A673 (cell line): Measurements from ENCODE around the gene HRH3. TPM values are rescaled to one million over a fixed set of nuclear protein-coding genes. Genes with fewer than 3 reads are reported as not detected.

Experiments used
- BruUV-seq: library from RNA; stranded (reverse); fragments of 400-500 nt; replicated peaks from 2 replicates; lab custom pipeline; 2021; lab: Mats Ljungman, UMichigan
- CTCF ChIA-PET: fragments of 300-600 bp; sonication (Branson Sonifier 250); formaldehyde crosslinking; loops from one replicate; lab custom pipeline; 2022; ENCODE audit warnings: antibody characterized with exemption; lab: Charles Lee
- POLR2A ChIA-PET: fragments of 300-600 bp; sonication (Branson Sonifier 250); formaldehyde crosslinking; loops from one replicate; lab custom pipeline; 2022; ENCODE audit warnings: antibody characterized with exemption; ENCODE audit not compliant: low non-redundant PET; lab: Charles Lee
- DNase-seq: peaks from one replicate; pipeline ENCODE4 v3.0.0-alpha.2; 2015; ENCODE audit warnings: low spot score
- H3K27ac ChIP-seq: fragments of 200-600 bp; sonication (generic); 2 replicates; pipeline ENCODE4 v1.5.1; 2016; ENCODE audit warnings: mixed run types, low read depth, mild to moderate bottlenecking, mixed read lengths, antibody characterized with exemption, low read length; ENCODE audit not compliant: poor library complexity, severe bottlenecking
- H3K27me3 ChIP-seq: fragments of 200-600 bp; sonication (generic); replicated peaks from 2 replicates; pipeline ENCODE4 v1.6.1; 2017; ENCODE audit warnings: mixed run types, low read depth, mild to moderate bottlenecking, mixed read lengths, antibody characterized with exemption, low read length; ENCODE audit not compliant: insufficient read depth, poor library complexity
- H3K36me3 ChIP-seq: fragments of 200-600 bp; sonication (generic); 2 replicates; pipeline ENCODE4 v1.6.1; 2016; ENCODE audit warnings: mixed run types, mild to moderate bottlenecking, mixed read lengths, antibody characterized with exemption, low read length; ENCODE audit not compliant: insufficient read depth, poor library complexity, severe bottlenecking
- H3K4me1 ChIP-seq: fragments of 200-600 bp; sonication (generic); 2 replicates; pipeline ENCODE4 v1.6.1; 2017; ENCODE audit warnings: mixed run types, mild to moderate bottlenecking, mixed read lengths, antibody characterized with exemption, low read length; ENCODE audit not compliant: insufficient read depth, poor library complexity, severe bottlenecking
- H3K4me3 ChIP-seq: fragments of 200-600 bp; sonication (generic); 2 replicates; pipeline ENCODE4 v1.5.1; 2016; ENCODE audit warnings: low read depth, mixed run types, mild to moderate bottlenecking, mixed read lengths, low read length; ENCODE audit not compliant: poor library complexity, severe bottlenecking
- H3K9me3 ChIP-seq: fragments of 200-600 bp; sonication (generic); 2 replicates; pipeline ENCODE4 v1.6.1; 2016; ENCODE audit warnings: mixed run types, low read depth, mild to moderate bottlenecking, mixed read lengths, antibody characterized with exemption, low read length; ENCODE audit not compliant: poor library complexity, severe bottlenecking
- CTCF ChIP-seq: fragments of 300-800, 200-600 bp; sonication (generic); conservative IDR thresholded peaks from 2 replicates; pipeline ENCODE4 v1.5.1; 2017; ENCODE audit warnings: low read depth, mild to moderate bottlenecking, antibody characterized with exemption, low read length, moderate library complexity, mixed read lengths
- EZH2 ChIP-seq: fragments of 200-600 bp; sonication (generic); IDR thresholded peaks from 2 replicates; pipeline ENCODE4 v1.6.1; 2017; ENCODE audit warnings: borderline replicate concordance, low read depth, mild to moderate bottlenecking, mixed read lengths, antibody characterized with exemption, low read length; ENCODE audit not compliant: poor library complexity, severe bottlenecking
- intact Hi-C: fragments of 100-400 bp; cut with micrococcal nuclease; formaldehyde crosslinking; loops from one replicate; pipeline ENCODE4 v1.10.0; 2022; ENCODE audit not compliant: unreplicated experiment
- total RNA-seq: library from RNA; stranded (reverse); gene quantifications from 2 replicates; pipeline ENCODE4 v1.2.3, GENCODE V29; 2021

The HRH3 gene
- total RNA-seq, 1 experiment from 2014 or later, result not detected

- BruUV-seq, result no TSS peak
- CTCF ChIA-PET, result no interaction called here
Observed at GRCh38 chr20:62227977-62228958, 8.2 kb upstream of the HRH3 start.

GRCh38 chr20:62227591-62227976 lies 7.5 kb upstream of the HRH3 start:
- no peak overlapping the region for H3K4me3 ChIP-seq
- no peak overlapping the region for H3K27ac ChIP-seq
- no peak for TF ChIP-seq CTCF
- H3K36me3 ChIP-seq, result no peaks in the 10 kb centered on the region
- H3K27me3 ChIP-seq, result peaks cover 48% of the 10 kb centered on the region
- ChIA-PET CTCF (no interaction called here), POLR2A (no interaction called here)
- no TSS peak for BruUV-seq
- intact Hi-C loops, result no loop called here
- no peaks in the 10 kb centered on the region for H3K4me1 ChIP-seq
- no peak for DNase-seq
- no peaks in the 10 kb centered on the region for H3K9me3 ChIP-seq

More at GRCh38 chr20:62227977-62228958, 8.2 kb upstream of the HRH3 start:
- intact Hi-C loops, result no loop called here
- Histone ChIP-seq H3K27ac (no peak overlapping the region), H3K9me3 (no peaks in the 10 kb centered on the region), H3K4me3 (no peak overlapping the region), H3K36me3 (no peaks in the 10 kb centered on the region), H3K27me3 (peaks cover 41% of the 10 kb centered on the region), H3K4me1 (no peaks in the 10 kb centered on the region)
- DNase-seq, result no peak
- TF ChIP-seq CTCF (no peak), EZH2 (no peak)
- POLR2A ChIA-PET, result no interaction called here

GRCh38 chr20:62226707-62227590 lies 6.9 kb upstream of the HRH3 start:
- TF ChIP-seq CTCF, result no peak
- TF ChIP-seq EZH2, result no peak
- DNase-seq, result no peak
- H3K27ac ChIP-seq, result no peak overlapping the region
- no peaks in the 10 kb centered on the region for H3K9me3 ChIP-seq
- intact Hi-C loops, result no loop called here
- H3K36me3 ChIP-seq, result no peaks in the 10 kb centered on the region
- no peak overlapping the region for H3K4me3 ChIP-seq
- no TSS peak for BruUV-seq
- POLR2A ChIA-PET, result no interaction called here
- H3K4me1 ChIP-seq, result no peaks in the 10 kb centered on the region
- peaks cover 54% of the 10 kb centered on the region for H3K27me3 ChIP-seq
- CTCF ChIA-PET, result no interaction called here
